GM21367 (cell line): ENCODE data around the gene ATP6V0C.
"Not testable (repeated sequence)": the region's sequence is repeated elsewhere in the genome, so short reads cannot be mapped to it uniquely, and the experiment has no call there.

Experiments
- ATAC-seq: cut with Tn5 transposase; IDR thresholded peaks from one replicate; pipeline ENCODE4 v1.9.1; 2021; ENCODE audit not compliant: unreplicated experiment

The ATP6V0C gene

DNA sequence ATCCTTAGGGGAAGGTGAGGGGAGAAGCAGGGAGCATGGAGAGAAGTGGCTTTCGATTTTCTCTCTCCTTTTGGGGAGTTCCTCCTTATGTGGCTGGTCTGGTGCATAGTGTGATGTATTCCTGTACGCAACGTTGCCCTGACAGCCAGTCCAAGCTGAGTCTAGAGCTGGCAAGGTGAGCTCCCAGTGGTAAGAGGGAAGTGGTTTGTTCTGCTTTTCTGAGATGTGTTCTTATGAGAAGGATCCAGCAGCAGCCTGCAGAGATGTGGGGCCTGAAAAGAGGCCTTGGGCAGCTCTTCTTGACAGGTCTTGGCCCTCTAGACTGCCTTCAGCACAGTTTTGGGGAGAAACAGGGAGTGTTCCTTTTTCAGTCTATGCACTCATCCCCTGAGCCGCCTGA, 27.2 kb downstream of the ATP6V0C start:
- not testable (repeated sequence) for ATAC-seq

DNA sequence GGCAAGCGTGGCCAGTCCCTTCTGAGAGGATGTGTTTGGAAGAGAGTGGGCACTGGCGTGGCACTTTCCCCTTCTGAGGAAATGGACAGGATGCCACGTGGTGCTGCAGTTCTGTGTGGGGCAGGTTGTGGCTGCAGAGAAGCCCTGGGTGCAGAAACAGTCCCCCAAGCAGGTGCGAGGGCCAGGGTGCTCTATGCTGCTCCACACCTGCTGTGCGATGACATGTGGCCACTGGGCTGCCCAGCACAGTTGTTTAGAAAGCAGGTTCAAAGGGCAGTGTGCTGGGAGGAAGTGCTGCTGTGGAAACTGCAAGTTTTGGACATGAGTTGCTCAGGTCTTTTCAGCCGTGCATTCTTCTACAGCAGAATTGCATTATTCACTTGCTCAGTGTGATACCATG, 27.7 kb downstream of the ATP6V0C start:
- not testable (repeated sequence) for ATAC-seq

DNA sequence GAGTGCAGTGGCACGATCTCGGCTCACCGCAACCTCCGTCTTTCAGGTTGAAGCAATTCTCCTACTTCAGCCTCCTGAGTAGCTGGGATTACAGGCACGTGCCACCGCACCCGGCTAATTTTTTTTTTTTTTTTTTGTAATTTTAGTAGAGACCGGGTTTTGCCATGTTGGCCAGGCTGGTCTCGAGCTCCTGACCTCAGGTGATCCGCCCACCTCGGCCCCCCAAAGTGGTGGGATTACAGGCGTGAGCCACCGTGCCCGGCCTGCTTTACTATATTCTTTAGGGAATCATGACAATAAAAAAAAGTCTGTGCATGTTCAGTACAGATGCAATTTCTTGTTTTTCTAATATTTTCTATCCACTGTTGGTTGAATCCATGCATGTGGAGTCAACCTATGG, 30.0 kb downstream of the ATP6V0C start:
- not testable (repeated sequence) for ATAC-seq

DNA sequence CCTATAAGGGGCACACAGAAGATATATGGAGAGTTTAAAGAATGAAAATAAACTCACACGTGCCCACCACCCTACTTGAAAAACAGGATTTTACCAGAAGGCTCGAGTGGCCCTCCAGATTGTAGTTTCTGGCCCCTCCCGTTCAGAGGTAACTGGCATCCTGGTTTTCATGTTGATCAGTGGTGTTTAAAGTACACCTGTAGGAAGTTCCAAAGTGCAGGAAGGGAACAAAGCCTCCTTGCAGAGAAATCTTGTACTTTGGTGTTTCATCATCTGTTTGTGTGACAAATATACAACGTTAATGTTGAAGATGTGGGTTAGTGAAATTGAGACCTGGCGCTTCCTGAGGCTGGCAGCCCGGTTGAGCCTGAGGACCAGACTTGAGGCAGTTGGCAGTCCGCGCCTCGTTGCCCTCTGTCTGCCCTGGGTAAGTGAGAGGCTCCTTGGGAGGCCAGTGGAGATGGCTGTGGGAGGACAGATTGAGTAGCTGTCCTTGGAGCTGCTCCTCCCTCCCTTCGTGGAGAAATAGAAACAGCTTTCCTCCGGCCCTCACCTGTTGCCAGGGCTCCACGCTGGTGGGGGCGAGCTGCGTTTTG, 36.6 kb downstream of the ATP6V0C start:
- not testable (repeated sequence) for ATAC-seq

DNA sequence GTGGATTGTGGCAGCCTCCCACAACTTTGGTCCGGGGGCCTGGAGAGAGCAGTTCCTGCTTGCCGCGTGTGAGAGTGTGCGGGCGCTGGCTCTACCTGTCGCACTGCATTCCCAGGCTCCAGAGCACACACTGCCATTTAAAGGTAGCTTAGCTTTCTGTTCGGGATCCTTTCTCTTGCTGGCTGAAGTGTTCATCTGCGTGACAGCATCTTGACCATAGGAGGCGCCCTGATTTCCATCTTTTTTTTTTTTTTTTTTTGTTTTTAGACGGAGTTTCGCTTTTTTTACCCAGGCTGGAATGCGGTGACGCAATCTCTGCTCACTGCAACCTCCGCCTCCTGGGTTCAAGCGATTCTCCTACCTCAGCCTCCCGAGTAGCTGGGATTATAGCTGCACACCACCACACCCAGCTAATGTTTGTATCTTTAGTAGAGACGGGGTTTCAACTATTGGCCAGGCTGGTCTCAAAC, 37.7 kb downstream of the ATP6V0C start:
- ATAC-seq = not testable (repeated sequence)

DNA sequence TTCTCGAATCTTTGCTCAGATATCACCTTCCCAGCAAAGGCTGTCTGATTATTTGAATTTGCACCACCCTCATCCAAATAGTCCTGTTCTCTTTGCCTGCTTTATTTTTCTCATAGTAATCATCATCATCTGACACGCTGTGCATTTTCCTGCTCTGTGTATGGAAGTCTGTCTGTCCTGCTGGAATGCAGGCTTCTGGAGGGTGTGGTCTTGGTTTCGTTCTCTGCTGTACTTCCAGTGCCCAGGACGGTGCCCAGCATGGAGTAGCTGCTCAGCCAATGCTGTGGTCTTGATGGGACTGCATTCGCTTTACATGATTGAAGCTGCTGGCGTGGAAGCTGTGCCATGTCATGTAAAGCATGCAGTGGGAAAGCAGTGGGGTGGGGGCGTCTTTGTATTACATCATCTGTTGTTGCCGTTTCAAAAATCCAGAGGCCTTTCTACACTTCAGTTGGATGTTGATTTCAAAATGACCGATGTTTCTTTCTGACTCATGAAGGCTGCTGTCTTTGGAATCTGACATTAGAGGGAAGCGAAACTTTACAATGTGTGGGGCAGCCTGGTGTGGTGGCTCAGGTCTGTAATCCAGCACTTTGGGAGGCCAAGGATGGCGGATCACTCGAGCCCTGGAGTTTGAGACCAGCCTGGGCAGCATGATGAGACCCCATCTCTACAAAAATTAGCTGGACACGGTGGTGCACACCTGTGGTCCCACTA, 41.1 kb downstream of the ATP6V0C start:
- not testable (repeated sequence) for ATAC-seq

DNA sequence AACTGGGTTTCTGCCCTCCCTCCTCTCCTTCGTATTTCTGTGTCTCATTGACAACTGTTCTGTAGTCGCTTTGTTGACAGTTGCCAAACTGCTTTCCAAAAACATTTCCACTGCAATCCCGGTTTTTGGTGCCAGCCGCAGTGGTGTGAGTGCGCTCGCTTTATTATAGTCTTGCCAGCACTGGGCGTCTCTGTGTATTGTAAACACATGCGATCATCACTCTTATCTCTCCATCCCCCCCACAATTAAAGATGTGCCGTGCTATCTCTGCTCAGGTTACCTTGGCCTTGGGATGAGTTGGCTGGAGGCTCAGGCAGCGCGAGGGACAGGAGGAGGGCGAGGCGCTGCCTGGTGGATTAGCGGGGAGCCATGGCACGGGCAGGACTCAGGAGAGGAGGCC, 43.4 kb downstream of the ATP6V0C start:
- not testable (repeated sequence) for ATAC-seq

DNA sequence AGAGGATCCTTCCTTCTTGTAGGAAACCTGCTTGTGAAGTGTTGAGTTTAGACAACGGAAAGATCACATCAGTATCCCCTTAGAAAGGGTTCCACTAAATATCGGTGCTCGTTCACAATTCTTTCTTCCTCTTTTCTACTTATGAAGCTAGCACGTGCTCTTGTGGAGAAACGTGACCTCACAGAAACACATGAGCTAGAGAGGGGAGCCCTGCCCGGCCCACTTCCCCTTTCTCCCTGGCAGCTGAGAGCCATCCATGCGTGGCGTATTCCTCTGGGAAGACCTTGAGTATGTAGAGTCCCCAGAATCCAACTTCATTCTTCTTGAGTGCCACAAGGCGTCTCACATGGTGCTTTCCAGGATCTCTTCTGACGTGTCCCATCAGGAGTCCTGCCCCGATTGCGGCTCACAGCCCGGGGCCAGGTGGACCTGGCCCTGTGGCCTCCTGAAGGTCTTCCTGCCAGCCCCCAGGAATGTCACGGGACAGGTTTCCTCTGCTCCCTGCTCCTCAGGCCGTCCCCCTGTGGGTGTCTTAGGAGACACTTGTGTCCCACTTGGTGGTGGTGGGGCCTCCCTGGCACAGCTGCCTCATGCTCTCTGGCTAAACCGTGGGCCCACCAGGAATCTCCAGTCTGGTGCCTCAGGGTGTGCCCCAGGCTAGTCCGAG, 46.5 kb downstream of the ATP6V0C start:
- peak; percentile 54 for ATAC-seq

DNA sequence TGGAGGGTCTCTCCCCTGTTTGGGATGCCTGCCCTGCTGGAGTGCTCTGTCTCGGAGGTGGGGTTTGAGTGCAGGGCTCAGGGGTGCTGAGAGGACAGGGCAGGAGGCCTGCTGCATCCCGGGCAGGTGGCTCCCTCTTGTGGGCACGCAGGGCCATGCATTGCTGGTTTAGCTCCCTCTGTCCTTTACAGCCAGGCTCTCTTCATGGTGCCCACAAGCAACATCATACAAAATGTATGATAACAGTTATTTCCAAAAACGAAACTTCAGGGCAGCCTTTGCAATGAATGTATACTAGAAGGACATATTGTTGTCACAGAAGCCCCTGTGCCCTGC, 47.0 kb downstream of the ATP6V0C start:
- ATAC-seq = peak; percentile 37

DNA sequence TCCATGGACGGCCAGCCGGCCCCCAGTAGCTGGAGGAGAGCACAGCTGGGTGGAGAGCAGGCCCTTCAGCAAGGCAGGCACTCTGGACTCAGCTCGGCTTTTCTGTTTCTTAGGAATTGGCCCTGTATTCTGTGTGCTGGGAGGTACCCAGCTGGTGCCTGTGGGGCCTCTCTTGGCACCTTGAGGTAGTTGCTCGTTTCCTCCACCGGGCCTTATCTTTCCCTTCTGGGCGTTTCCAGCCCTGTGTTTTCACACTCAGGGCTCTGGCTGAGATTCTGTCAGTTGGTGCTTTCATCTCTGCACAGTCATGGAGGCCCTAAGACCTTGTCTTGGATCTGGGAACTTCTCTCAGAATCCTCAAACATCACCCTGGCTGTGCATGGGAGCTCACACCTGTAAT, 53.8 kb downstream of the ATP6V0C start:
- not testable (repeated sequence) for ATAC-seq

DNA sequence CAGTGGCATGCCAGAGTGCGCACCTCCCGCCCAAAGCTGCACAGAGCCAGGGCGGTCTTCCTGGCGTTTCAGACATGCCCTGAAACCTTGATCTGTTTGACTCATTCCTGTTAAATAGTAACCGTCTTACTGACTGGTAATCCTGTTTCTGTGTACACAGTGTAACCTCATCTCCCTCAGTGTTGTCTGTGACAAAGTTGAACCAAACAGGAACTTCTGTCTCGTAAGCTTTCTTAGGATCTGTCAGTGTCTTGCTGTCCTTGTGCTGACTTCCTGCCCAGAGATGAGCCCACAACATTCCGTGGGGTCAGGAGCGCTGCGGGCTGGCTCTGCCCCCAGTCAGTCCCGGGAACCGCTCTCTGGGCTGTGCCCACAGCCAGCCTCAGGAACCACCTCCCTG, 54.8 kb downstream of the ATP6V0C start:
- ATAC-seq = not testable (repeated sequence)
